Heart left ventricle (tissue), 13 donors: Measurements from ENCODE around the gene GJB5.

Experiments
- POLR2A ChIP-seq, 2 donors: fragments of 450-650 bp; IDR thresholded peaks; one replicate each; pipeline ENCODE4 v1.6.1; 2017; ENCODE audit warnings: antibody characterized with exemption in 2 of 2, mild to moderate bottlenecking in 2 of 2, moderate library complexity in 2 of 2
- TF ChIP-seq, protein P1 (sequence below), 12 donors: fragments of 200-600 bp; sonication (generic) in 4 of 12; IDR thresholded peaks; one replicate each; pipeline versions ENCODE4 v1.5.0 to v1.8.0; 2018 to 2022; ENCODE audit warnings: antibody characterized with exemption in 12 of 12, mild to moderate bottlenecking in 5 of 12
- donor health status: ischemic (EF 13 %, LVEDD 7.1; RV severe dilation, severe dysfunction).
- donor health status: DM: no; HTN: yes; CAD: no.
- donor health status: DM: no; HTN: no; CAD: no.
- donor health status: ischemic (EF 25% LVEDD 6.9; RV normal size, moderate dysfunction).
- donor health status: ischemic (EF 25% LVEDD 5.7; RV mildly dilated, moderate dysfunction).
- donor health status: ischemic (EF 35%, LVEDD 5.7; RV mildly dilated, moderate dysfunction).
- donor health status: nonischemic (EF 11% LVEDD 7.7; RV severe dilation, severe dysfunction).
- donor health status: DM: yes; HTN: yes; CAD: no.
- donor health status: PGD.
- donor health status: ischemic (EF 29% LVEDD 5.4; RV normal size, mild dysfunction).
- donor health status: nonischemic (EF 23%, LVEDD 6.1; RV moderate dilation, normal function).

DNA sequence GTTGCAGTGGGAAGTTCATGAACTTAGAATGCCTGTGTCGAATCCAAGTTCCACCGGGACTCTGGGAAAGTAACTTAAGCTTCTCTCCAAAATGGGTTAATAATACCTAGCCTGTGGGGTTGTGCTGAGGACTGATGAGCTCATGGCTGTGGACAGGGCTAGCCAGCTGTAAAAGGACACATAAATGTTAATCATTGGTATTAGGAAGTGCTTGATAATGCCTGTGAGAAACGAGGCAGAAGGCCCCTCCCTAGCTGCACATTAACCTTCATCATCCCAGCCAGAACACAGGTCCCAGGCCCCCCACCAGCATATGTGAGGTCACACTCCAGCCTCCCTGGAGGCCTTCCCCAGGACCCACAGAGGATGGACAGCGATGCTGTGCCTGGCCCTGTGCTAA, 3.9 kb downstream of the GJB5 start:
- TF ChIP-seq POLR2A (IDR thresholded peaks at IDR 0.05): no peak
- TF ChIP-seq, protein P1, sequence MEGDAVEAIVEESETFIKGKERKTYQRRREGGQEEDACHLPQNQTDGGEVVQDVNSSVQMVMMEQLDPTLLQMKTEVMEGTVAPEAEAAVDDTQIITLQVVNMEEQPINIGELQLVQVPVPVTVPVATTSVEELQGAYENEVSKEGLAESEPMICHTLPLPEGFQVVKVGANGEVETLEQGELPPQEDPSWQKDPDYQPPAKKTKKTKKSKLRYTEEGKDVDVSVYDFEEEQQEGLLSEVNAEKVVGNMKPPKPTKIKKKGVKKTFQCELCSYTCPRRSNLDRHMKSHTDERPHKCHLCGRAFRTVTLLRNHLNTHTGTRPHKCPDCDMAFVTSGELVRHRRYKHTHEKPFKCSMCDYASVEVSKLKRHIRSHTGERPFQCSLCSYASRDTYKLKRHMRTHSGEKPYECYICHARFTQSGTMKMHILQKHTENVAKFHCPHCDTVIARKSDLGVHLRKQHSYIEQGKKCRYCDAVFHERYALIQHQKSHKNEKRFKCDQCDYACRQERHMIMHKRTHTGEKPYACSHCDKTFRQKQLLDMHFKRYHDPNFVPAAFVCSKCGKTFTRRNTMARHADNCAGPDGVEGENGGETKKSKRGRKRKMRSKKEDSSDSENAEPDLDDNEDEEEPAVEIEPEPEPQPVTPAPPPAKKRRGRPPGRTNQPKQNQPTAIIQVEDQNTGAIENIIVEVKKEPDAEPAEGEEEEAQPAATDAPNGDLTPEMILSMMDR (IDR thresholded peaks at IDR 0.05): no peak
